Measurements from ENCODE around the gene LONRF2.

Gene LONRF2

DNA sequence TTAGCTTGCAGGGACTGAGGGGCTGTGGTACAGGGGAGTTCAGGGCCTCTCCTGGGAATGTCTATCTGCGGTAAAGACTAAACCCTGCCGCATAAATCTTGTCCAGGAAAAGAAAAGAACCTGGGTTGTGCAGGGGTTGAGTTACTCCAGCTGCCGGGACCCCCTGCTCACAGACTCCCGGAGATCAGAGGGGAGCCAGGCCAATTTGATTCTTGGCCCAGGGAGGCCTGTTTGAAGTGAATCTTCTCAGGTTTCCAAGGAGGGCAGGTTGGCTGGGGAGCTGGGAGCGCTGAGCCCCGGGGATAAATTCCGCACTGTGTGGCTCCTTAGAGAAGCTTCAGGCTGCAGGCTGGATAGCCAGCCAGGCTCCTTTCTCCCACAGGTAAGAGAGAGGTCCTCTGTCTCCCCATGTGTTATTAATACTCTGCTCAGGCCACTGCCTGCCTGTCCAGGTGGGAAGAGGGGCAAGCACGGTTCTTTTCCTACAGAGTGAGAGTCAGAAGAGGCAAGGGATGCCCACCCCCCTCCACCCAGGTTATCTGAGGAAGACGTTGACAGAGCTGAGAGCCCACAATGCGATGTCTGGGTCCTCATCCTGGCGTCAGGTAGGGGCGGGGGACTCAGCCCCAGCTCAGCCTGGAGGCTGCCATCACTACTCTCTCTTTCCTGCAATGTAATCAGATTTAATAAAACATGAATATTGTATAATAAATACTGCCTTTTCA is 82.7 kb downstream of the LONRF2 start:
- DNase-seq (ENCODE audit: low read depth in 1 of 2, low spot score in 1 of 2), result no peak
- Histone ChIP-seq H3K27ac (replicated peaks) (no peak overlapping the region), H3K4me3 (replicated peaks; ENCODE audit: insufficient read depth, low read length) (no peak overlapping the region), H3K27me3 (ENCODE audit: insufficient read depth, poor library complexity, severe bottlenecking) (no peaks in the 10 kb centered on the region)
- TF ChIP-seq POLR2AphosphoS5 (IDR thresholded peaks at IDR 0.05; ENCODE audit: low read depth), result no peak
- TF ChIP-seq GABPA (IDR thresholded peaks at IDR 0.05; ENCODE audit: low read depth), result no peak
- no peak for TF ChIP-seq SPI1 (IDR thresholded peaks at IDR 0.05; ENCODE audit: borderline replicate concordance, low read depth)
- TF ChIP-seq, protein P1, sequence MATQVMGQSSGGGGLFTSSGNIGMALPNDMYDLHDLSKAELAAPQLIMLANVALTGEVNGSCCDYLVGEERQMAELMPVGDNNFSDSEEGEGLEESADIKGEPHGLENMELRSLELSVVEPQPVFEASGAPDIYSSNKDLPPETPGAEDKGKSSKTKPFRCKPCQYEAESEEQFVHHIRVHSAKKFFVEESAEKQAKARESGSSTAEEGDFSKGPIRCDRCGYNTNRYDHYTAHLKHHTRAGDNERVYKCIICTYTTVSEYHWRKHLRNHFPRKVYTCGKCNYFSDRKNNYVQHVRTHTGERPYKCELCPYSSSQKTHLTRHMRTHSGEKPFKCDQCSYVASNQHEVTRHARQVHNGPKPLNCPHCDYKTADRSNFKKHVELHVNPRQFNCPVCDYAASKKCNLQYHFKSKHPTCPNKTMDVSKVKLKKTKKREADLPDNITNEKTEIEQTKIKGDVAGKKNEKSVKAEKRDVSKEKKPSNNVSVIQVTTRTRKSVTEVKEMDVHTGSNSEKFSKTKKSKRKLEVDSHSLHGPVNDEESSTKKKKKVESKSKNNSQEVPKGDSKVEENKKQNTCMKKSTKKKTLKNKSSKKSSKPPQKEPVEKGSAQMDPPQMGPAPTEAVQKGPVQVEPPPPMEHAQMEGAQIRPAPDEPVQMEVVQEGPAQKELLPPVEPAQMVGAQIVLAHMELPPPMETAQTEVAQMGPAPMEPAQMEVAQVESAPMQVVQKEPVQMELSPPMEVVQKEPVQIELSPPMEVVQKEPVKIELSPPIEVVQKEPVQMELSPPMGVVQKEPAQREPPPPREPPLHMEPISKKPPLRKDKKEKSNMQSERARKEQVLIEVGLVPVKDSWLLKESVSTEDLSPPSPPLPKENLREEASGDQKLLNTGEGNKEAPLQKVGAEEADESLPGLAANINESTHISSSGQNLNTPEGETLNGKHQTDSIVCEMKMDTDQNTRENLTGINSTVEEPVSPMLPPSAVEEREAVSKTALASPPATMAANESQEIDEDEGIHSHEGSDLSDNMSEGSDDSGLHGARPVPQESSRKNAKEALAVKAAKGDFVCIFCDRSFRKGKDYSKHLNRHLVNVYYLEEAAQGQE (IDR thresholded peaks at IDR 0.05; ENCODE audit: insufficient replicate concordance, low read depth), result no peak
- no peak for TF ChIP-seq CTCF (IDR thresholded peaks at IDR 0.05; ENCODE audit: insufficient read depth, low read length)

- H3K27me3 ChIP-seq (ENCODE audit: insufficient read depth, poor library complexity, severe bottlenecking), result no peaks in the 10 kb centered on the region
- no peak overlapping the region for H3K27ac ChIP-seq (replicated peaks)
- no peak for TF ChIP-seq CTCF (IDR thresholded peaks at IDR 0.05; ENCODE audit: insufficient read depth, low read length)
- no peak for TF ChIP-seq SPI1 (IDR thresholded peaks at IDR 0.05; ENCODE audit: borderline replicate concordance, low read depth)
- no peak for TF ChIP-seq GABPA (IDR thresholded peaks at IDR 0.05; ENCODE audit: low read depth)
- no peak for TF ChIP-seq POLR2AphosphoS5 (IDR thresholded peaks at IDR 0.05; ENCODE audit: low read depth)
- TF ChIP-seq, protein P1 (IDR thresholded peaks at IDR 0.05; ENCODE audit: insufficient replicate concordance, low read depth), result no peak
- no peak overlapping the region for H3K4me3 ChIP-seq (replicated peaks; ENCODE audit: insufficient read depth, low read length)
- DNase-seq (ENCODE audit: low read depth in 1 of 2, low spot score in 1 of 2), result no peak
Observed at GRCh38 chr2:100238471-100238870, 83.8 kb downstream of the LONRF2 start.

DNA sequence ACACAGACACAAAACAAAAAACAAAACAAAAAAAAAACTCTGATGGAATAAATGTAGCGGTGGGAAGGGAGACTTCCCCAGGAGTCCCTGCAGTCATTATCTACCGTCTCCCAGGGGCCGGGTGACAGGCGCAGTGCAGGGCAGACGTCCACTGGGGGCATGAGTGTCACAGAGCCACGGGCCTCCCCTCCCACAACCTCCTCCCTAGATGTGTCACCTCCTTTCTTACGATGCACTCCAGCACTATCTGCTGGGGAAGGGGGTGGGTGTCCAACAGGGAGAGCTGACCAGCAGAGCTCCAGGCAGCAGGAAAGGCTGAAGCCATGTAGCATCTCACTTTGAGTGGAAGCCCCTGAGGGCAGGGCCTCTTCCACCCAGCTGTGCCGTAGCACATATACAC is 84.5 kb downstream of the LONRF2 start:
- DNase-seq (ENCODE audit: low read depth in 1 of 2, low spot score in 1 of 2), result no peak
- TF ChIP-seq POLR2AphosphoS5 (IDR thresholded peaks at IDR 0.05; ENCODE audit: low read depth), result no peak
- TF ChIP-seq, protein P1 (IDR thresholded peaks at IDR 0.05; ENCODE audit: insufficient replicate concordance, low read depth), result no peak
- TF ChIP-seq GABPA (IDR thresholded peaks at IDR 0.05; ENCODE audit: low read depth), result no peak
- TF ChIP-seq SPI1 (IDR thresholded peaks at IDR 0.05; ENCODE audit: borderline replicate concordance, low read depth), result no peak
- no peak for TF ChIP-seq CTCF (IDR thresholded peaks at IDR 0.05; ENCODE audit: insufficient read depth, low read length)
- no peaks in the 10 kb centered on the region for H3K27me3 ChIP-seq (ENCODE audit: insufficient read depth, poor library complexity, severe bottlenecking)
- no peak overlapping the region for H3K4me3 ChIP-seq (replicated peaks; ENCODE audit: insufficient read depth, low read length)
- no peak overlapping the region for H3K27ac ChIP-seq (replicated peaks)

All from HL-60 (cell line).